Body of pancreas (tissue), 4 donors: ENCODE data around the gene ANKRD10. TPM values are rescaled to one million over a fixed set of nuclear protein-coding genes. Genes with fewer than 3 reads are reported as not detected.

Experiments
- ATAC-seq: fragments of 150-250 bp; one replicate; pipeline ENCODE4 v1.9.1; 2016
- DNase-seq, 4 donors: peaks; one replicate each; pipeline ENCODE4 v3.0.0-alpha.2; 2019
- H3K27ac ChIP-seq, 4 donors: fragments of 200-600 bp; sonication (generic); 1 replicate in 3 of 4; 2 replicates in 1 of 4; pipeline versions ENCODE4 v1.5.1 to v1.6.1; 2016 to 2019; ENCODE audit warnings: mild to moderate bottlenecking in 1 of 4, mixed read lengths in 1 of 4, moderate library complexity in 1 of 4
- H3K27me3 ChIP-seq, 2 donors: fragments of 200-600 bp; sonication (generic); one replicate each; pipeline ENCODE4 v1.6.0; 2016; ENCODE audit warnings: mild to moderate bottlenecking in 1 of 2
- H3K36me3 ChIP-seq, 2 donors: fragments of 200-600 bp; sonication (generic); replicated peaks in 1 of 2; 2 replicates each; pipeline ENCODE4 v1.5.1; 2016; ENCODE audit warnings: low read depth in 2 of 2; ENCODE audit not compliant: insufficient read depth in 1 of 2
- H3K4me1 ChIP-seq: fragments of 200-600 bp; sonication (generic); one replicate; pipeline ENCODE4 v1.6.0; 2016
- H3K4me3 ChIP-seq, 2 donors: fragments of 200-600 bp; sonication (generic); 1 replicate in 1 of 2; 2 replicates in 1 of 2; pipeline ENCODE4 v1.5.1; 2016 to 2019
- H3K9me3 ChIP-seq, 3 donors: fragments of 200-600 bp; sonication (generic); 1 replicate in 2 of 3; 2 replicates in 1 of 3; pipeline ENCODE4 v1.5.1; 2016
- POLR2A ChIP-seq, 3 donors: fragments of 450-650 bp; IDR thresholded peaks; one replicate each; pipeline ENCODE4 v1.6.1; 2016; ENCODE audit warnings: antibody characterized with exemption in 3 of 3, mild to moderate bottlenecking in 2 of 3
- WGBS, 2 donors: methylation state at CpG; one replicate each; pipeline ENCODE4 v1.1.5; 2017; 5-methylcytosine and 5-hydroxymethylcytosine counted together
- intact Hi-C: fragments of 100-400 bp; cut with DNase I; formaldehyde crosslinking; loops from one replicate; pipeline ENCODE4 v1.15.1; 2023
- total RNA-seq, 2 donors: library from RNA; depleted of rRNA; stranded (reverse); fragments of >200 nt; gene quantifications; one replicate each; pipeline ENCODE4 v1.1.0, GENCODE V29; 2016
- TF ChIP-seq, protein P1 (sequence below), 7 experiments: fragments of 450-650 bp in 4 of 7; fragments of 200-600 bp in 3 of 7; sonication (generic) in 3 of 7; IDR thresholded peaks; one replicate each; pipeline ENCODE4 v1.5.1; 2016 to 2019; ENCODE audit warnings: antibody characterized with exemption in 7 of 7

Gene ANKRD10
- total RNA-seq, 2 donors from 2014 or later, result 117 to 124 TPM

DNA sequence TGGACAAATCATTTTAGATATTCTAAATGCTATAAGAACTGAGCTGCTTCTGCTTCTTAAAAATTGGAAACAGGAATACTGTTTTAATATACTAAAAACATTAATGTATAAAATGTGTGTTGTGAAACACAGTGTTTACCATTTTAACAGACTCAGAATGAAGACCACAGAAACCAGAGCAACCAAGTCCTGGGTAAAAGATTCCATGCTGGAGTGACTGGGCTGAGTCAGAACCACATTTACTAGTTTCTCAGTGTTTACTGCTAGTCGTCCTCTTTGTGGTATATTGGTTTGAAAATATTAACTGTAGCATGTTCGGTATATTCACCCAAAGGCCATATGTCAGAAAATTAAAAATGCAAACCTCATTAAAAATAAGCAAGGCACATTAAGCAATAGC lies 31.9 kb downstream of the ANKRD10 start:
- Histone ChIP-seq H3K36me3 (no peaks in the 10 kb centered on the region), H3K27me3 (no peaks in the 10 kb centered on the region), H3K9me3 (no peaks in the 10 kb centered on the region), H3K4me3 (no peak overlapping the region), H3K27ac (no peak overlapping the region), H3K4me1 (peaks cover 17% of the 10 kb centered on the region)
- DNase-seq (no peak), ATAC-seq (no peak)
- TF ChIP-seq POLR2A (IDR thresholded peaks at IDR 0.05), result no peak
- TF ChIP-seq, protein P1, sequence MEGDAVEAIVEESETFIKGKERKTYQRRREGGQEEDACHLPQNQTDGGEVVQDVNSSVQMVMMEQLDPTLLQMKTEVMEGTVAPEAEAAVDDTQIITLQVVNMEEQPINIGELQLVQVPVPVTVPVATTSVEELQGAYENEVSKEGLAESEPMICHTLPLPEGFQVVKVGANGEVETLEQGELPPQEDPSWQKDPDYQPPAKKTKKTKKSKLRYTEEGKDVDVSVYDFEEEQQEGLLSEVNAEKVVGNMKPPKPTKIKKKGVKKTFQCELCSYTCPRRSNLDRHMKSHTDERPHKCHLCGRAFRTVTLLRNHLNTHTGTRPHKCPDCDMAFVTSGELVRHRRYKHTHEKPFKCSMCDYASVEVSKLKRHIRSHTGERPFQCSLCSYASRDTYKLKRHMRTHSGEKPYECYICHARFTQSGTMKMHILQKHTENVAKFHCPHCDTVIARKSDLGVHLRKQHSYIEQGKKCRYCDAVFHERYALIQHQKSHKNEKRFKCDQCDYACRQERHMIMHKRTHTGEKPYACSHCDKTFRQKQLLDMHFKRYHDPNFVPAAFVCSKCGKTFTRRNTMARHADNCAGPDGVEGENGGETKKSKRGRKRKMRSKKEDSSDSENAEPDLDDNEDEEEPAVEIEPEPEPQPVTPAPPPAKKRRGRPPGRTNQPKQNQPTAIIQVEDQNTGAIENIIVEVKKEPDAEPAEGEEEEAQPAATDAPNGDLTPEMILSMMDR (IDR thresholded peaks at IDR 0.05), result no peak
- intact Hi-C loops, result no loop called here
- WGBS, 2 donors, result 57 to 63% methylated on average over 2 of the region's 2 CpGs

DNA sequence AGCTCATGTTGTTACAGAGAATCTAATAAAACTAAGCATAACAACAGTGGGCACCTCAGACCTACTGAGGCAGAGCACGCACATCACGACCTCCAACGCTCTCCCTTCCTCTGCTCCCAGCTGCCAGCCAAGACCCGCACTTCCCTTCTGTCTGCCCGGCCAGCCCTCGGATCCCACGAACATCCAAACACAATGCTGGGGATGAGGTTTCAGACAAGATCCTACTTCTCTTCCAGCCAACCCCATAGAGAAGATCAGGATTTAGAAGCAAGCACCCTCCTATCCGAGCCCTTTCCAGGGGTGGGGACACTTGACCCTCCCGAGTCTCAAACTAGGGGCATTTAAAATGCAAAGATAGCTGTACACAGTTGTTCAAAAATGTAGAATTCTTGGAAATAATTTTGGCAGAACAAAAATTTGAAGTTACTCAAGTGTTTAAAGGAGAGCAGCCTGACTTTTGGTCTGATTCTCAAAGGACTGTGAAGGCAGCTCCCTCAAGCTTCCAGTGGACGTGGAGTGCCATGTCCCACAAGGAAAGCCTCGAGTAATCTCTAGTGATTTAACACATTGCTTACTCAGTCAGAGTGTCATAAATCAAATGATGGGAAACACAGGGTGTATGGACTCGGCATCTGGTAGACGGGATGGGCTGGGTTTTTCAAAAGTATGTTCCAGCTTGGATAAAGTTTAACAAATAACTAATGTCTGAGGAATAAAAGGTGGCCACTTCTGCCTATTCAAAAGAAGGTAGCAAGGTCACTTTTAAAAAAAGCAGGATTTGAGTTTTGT lies 32.8 kb downstream of the ANKRD10 start:
- Histone ChIP-seq H3K36me3 (no peaks in the 10 kb centered on the region), H3K27ac (no peak overlapping the region), H3K4me3 (no peak overlapping the region), H3K9me3 (no peaks in the 10 kb centered on the region), H3K27me3 (no peaks in the 10 kb centered on the region), H3K4me1 (peaks cover 7% of the 10 kb centered on the region)
- DNase-seq (no peak), ATAC-seq (no peak)
- TF ChIP-seq POLR2A (IDR thresholded peaks at IDR 0.05), result no peak
- TF ChIP-seq, protein P1 (IDR thresholded peaks at IDR 0.05), result no peak
- intact Hi-C loops, result no loop called here
- 79 to 82% methylated on average over 13 of the region's 13 CpGs for WGBS, 2 donors

DNA sequence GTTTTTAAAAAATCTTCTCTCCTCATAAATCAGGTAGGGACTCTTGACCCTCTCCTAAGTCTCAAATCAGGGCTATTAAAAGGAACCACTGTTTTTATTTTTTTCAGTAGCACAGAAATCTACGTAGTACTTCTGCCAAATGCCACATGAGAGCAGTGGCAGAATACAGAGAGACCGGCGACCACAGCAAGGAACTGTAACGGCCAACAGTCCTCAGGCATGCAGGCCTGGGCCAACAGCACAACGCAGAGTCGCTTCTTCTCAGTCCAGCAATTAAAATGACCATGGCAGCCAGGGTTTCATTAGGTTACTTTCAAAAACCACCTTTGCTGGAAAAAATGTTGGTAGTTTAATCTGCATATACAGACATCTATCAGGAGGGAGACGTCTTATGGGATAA lies 34.2 kb downstream of the ANKRD10 start:
- H3K27me3 ChIP-seq, result no peaks in the 10 kb centered on the region
- ATAC-seq, result no peak
- no peaks in the 10 kb centered on the region for H3K4me1 ChIP-seq
- no peak for DNase-seq
- H3K36me3 ChIP-seq, result no peaks in the 10 kb centered on the region
- WGBS, 2 donors, result 85 to 92% methylated on average over 7 of the region's 7 CpGs
- TF ChIP-seq POLR2A (IDR thresholded peaks at IDR 0.05), result no peak
- TF ChIP-seq, protein P1 (IDR thresholded peaks at IDR 0.05), result no peak
- intact Hi-C loops, result no loop called here
- H3K27ac ChIP-seq, result no peak overlapping the region
- H3K4me3 ChIP-seq, result no peak overlapping the region
- H3K9me3 ChIP-seq, result no peaks in the 10 kb centered on the region

DNA sequence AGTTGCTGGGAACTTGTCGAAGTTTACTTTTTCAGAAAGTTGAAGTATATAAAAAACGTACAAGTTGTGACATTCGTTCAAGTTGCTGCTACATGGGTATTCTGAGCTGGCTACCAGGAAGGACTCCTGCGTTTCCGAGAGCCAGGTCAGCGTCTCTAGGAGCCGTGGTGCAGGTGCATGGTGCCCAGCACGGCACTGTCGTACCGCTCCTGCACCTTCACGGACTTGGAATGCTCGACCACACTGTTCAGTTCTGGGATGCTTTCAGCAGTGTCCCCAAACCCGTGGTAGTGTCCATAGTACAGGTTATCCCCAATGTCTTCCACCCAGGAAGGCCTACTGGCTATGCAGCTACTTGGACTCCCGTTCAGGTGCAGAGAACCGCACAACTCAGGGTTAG lies 35.4 kb downstream of the ANKRD10 start:
- H3K4me1 ChIP-seq, result peaks cover 7% of the 10 kb centered on the region
- H3K27me3 ChIP-seq, result no peaks in the 10 kb centered on the region
- no peak for TF ChIP-seq POLR2A (IDR thresholded peaks at IDR 0.05)
- TF ChIP-seq, protein P1 (IDR thresholded peaks at IDR 0.05), result no peak
- intact Hi-C loops, result no loop called here
- no peak for DNase-seq
- no peak for ATAC-seq
- no peak overlapping the region for H3K4me3 ChIP-seq
- 88% methylated on average over 9 to 14 of the region's 15 CpGs for WGBS, 2 donors
- no peaks in the 10 kb centered on the region for H3K9me3 ChIP-seq
- no peak overlapping the region for H3K27ac ChIP-seq
- no peaks in the 10 kb centered on the region for H3K36me3 ChIP-seq

DNA sequence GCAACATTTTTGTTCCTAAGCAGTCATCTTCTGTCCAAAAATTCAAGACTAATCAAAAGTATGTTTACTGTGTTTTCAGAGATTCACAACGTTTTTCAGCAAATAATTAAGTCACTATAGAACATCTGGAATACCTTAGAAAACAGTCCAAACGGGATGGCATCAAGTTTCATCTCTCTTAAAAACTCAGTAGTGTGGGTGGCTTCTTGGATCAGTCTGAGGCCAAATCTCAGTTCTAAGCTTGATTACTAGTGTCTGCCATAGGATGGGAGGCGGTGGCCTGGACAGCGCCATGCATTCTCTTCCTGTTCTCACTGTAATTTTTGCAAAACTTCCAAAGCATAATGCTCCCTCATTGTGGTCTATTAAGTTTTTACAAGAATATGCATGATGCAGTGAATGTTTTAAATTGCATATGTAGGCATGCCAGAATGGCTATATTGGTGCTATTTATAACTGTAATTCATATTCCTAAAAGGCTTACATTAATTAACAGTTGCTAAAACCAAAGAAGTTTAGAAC lies 37.1 kb downstream of the ANKRD10 start:
- no peaks in the 10 kb centered on the region for H3K36me3 ChIP-seq
- intact Hi-C loops, result no loop called here
- peaks cover 7% of the 10 kb centered on the region for H3K4me1 ChIP-seq

More for the DNA sequence above, 37.1 kb downstream of the ANKRD10 start:
- 44 to 58% methylated on average over 4 of the region's 4 CpGs for WGBS, 2 donors
- no peak for ATAC-seq
- no peaks in the 10 kb centered on the region for H3K27me3 ChIP-seq
- no peak for TF ChIP-seq POLR2A (IDR thresholded peaks at IDR 0.05)
- TF ChIP-seq, protein P1 (IDR thresholded peaks at IDR 0.05), result no peak
- H3K4me3 ChIP-seq, result no peak overlapping the region
- no peaks in the 10 kb centered on the region for H3K9me3 ChIP-seq
- H3K27ac ChIP-seq, result no peak overlapping the region
- DNase-seq, result no peak
